ENCODE data around the gene SORCS2. TPM values are rescaled to one million over a fixed set of nuclear protein-coding genes. Genes with fewer than 3 reads are reported as not detected.

The SORCS2 gene
- total and polyA plus RNA-seq, 2 of the 13 experiments (the other 11 are each of a cell fraction or from before 2014, with no cell fraction given): 0.82 to 1.0 TPM

DNA sequence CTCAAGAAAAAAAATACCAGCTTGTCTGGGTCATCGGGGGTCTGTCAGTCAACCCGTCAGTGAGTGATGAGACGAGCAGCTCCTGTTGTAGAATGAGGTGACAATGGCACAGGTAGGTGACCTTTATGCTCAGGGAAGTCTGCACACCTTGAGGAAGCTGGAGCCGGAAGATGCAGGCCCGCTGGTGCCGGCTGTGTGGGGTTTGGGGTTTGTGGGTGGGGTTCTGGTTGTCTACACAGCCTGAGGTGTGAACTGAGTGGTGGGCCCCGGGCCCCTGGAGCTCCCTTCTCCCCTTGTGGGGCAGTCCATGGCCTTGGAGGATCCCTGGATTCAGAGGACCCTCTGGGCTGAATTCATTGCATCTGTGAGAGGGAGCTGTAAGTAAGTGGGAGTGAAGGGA, 75.5 kb downstream of the SORCS2 start:
- intact Hi-C loops (cut with micrococcal nuclease; ENCODE audit: unreplicated experiment) (no loop called here), in situ Hi-C loops (cut with HindIII; ENCODE audit: extremely low pct_ligation_motif_present, low pct_unique_long_range_greater_than_20kb) (no loop called here)
- no peak for TF ChIP-seq ZNF501 (CRISPR knock-in tag; IDR thresholded peaks at IDR 0.05)
- TF ChIP-seq ZNF703 (CRISPR knock-in tag; IDR thresholded peaks at IDR 0.05; ENCODE audit: borderline replicate concordance): no peak
- POLR2A ChIA-PET: no interaction called here
- 7% methylated on average over 3 of the region's 7 CpGs for WGBS (ENCODE audit: low lambda C conversion rate)
- Histone ChIP-seq H3K4me3 (replicated peaks in 1 of 3; ENCODE audit: insufficient read depth in 1 of 3, low read depth in 2 of 3, low read length in 3 of 3) (no peak overlapping the region), H4K20me1 (ENCODE audit: insufficient read depth, low read length) (no peaks in the 10 kb centered on the region), H3K36me3 (replicated peaks in 1 of 2; ENCODE audit: control insufficient read depth in 1 of 2, insufficient read depth in 2 of 2, low read length in 2 of 2) (no peaks in the 10 kb centered on the region), H3K4me1 (ENCODE audit: insufficient read depth, low read length) (no peaks in the 10 kb centered on the region), H3K27me3 (ENCODE audit: control insufficient read depth in 1 of 2, insufficient read depth in 2 of 2, low read length in 2 of 2) (peaks cover 11 to 81% of the 10 kb centered on the region in 2 experiments; a peak in 4 of 5 replicates), H2AFZ (ENCODE audit: low read length) (no peak overlapping the region), H3K9me3 (ENCODE audit: low read length) (no peaks in the 10 kb centered on the region), H3K27ac (ENCODE audit: extremely low read length, insufficient read depth, low read length) (no peak overlapping the region), H3K79me2 (ENCODE audit: insufficient read depth, low read length) (no peaks in the 10 kb centered on the region), H3K9ac (ENCODE audit: insufficient read depth, low read depth, low read length) (no peak overlapping the region), H3K4me2 (ENCODE audit: low read depth, low read length) (no peak overlapping the region)
- CTCF ChIA-PET (ENCODE audit: low intra/inter-chr PET ratio, low total read pairs): no interaction called here
- FAIRE-seq (no peak), ATAC-seq (no peak), DNase-seq (ENCODE audit: low spot score) (no peak)
- no TSS peak for BruUV-seq (replicated peaks)

- WGBS (ENCODE audit: low lambda C conversion rate): 8% methylated on average over 2 of the region's 10 CpGs
- no peak for FAIRE-seq
- Histone ChIP-seq H3K9ac (ENCODE audit: insufficient read depth, low read depth, low read length) (no peak overlapping the region), H3K27ac (ENCODE audit: extremely low read length, insufficient read depth, low read length) (no peak overlapping the region), H3K9me3 (ENCODE audit: low read length) (no peaks in the 10 kb centered on the region), H3K4me1 (ENCODE audit: insufficient read depth, low read length) (no peaks in the 10 kb centered on the region), H2AFZ (ENCODE audit: low read length) (no peak overlapping the region), H3K79me2 (ENCODE audit: insufficient read depth, low read length) (no peaks in the 10 kb centered on the region), H3K4me3 (replicated peaks in 1 of 3; ENCODE audit: insufficient read depth in 1 of 3, low read depth in 2 of 3, low read length in 3 of 3) (no peak overlapping the region), H3K4me2 (ENCODE audit: low read depth, low read length) (no peak overlapping the region), H3K27me3 (ENCODE audit: control insufficient read depth in 1 of 2, insufficient read depth in 2 of 2, low read length in 2 of 2) (peaks cover 11 to 80% of the 10 kb centered on the region in 2 experiments; a peak in 4 of 5 replicates), H4K20me1 (ENCODE audit: insufficient read depth, low read length) (no peaks in the 10 kb centered on the region), H3K36me3 (replicated peaks in 1 of 2; ENCODE audit: control insufficient read depth in 1 of 2, insufficient read depth in 2 of 2, low read length in 2 of 2) (no peaks in the 10 kb centered on the region)
- intact Hi-C loops (cut with micrococcal nuclease; ENCODE audit: unreplicated experiment) (no loop called here), in situ Hi-C loops (cut with HindIII; ENCODE audit: extremely low pct_ligation_motif_present, low pct_unique_long_range_greater_than_20kb) (no loop called here)
- no TSS peak for BruUV-seq (replicated peaks)
- ATAC-seq: no peak
- POLR2A ChIA-PET: no interaction called here
- CTCF ChIA-PET (ENCODE audit: low intra/inter-chr PET ratio, low total read pairs): no interaction called here
- no peak for DNase-seq (ENCODE audit: low spot score)
- TF ChIP-seq SATB2 (CRISPR knock-in tag; IDR thresholded peaks at IDR 0.05) (no peak), ZFYVE20 (CRISPR knock-in tag; IDR thresholded peaks at IDR 0.05; ENCODE audit: borderline replicate concordance, low read depth) (no peak), NR2F6 (IDR thresholded peaks at IDR 0.05) (no peak), NR2F6 (CRISPR knock-in tag; IDR thresholded peaks at IDR 0.05) (no peak), LCORL (IDR thresholded peaks at IDR 0.05) (no peak), LCORL (CRISPR knock-in tag; IDR thresholded peaks at IDR 0.05) (no peak), JUN (CRISPR knock-in tag; IDR thresholded peaks at IDR 0.05) (no peak), CENPT (CRISPR knock-in tag; IDR thresholded peaks at IDR 0.05; ENCODE audit: low read depth) (no peak), HOMEZ (CRISPR knock-in tag; IDR thresholded peaks at IDR 0.05; ENCODE audit: low read depth) (no peak), PHB2 (IDR thresholded peaks at IDR 0.05; ENCODE audit: partially characterized antibody) (no peak), IRX3 (CRISPR knock-in tag; IDR thresholded peaks at IDR 0.05; ENCODE audit: borderline replicate concordance, low read depth) (no peak), ZBTB44 (CRISPR knock-in tag; IDR thresholded peaks at IDR 0.05) (no peak)
- TF ChIP-seq, protein P1, sequence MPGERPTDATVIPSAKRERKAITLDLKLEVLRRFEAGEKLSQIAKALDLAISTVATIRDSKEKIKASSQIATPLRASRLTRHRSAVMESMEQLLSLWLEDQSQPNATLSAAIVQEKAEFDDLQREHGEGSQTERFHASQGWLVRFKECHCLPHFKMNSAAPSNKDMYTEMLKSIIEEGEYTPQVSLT (CRISPR knock-in tag; IDR thresholded peaks at IDR 0.05; ENCODE audit: borderline replicate concordance, low read depth): no peak
- TF ChIP-seq, protein P2, sequence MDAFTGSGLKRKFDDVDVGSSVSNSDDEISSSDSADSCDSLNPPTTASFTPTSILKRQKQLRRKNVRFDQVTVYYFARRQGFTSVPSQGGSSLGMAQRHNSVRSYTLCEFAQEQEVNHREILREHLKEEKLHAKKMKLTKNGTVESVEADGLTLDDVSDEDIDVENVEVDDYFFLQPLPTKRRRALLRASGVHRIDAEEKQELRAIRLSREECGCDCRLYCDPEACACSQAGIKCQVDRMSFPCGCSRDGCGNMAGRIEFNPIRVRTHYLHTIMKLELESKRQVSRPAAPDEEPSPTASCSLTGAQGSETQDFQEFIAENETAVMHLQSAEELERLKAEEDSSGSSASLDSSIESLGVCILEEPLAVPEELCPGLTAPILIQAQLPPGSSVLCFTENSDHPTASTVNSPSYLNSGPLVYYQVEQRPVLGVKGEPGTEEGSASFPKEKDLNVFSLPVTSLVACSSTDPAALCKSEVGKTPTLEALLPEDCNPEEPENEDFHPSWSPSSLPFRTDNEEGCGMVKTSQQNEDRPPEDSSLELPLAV (CRISPR knock-in tag; conservative IDR thresholded peaks at IDR 0.05; ENCODE audit: low read depth): no peak
These were observed 76.6 kb downstream of the SORCS2 start for GRCh38 chr4:7268941-7269340.
